Fibroblast of the aortic adventitia (primary cell): ENCODE measurements around the gene COL13A1. TPM values are rescaled to one million over a fixed set of nuclear protein-coding genes. Genes with fewer than 3 reads are reported as not detected.

ENCODE experiments used
- DNase-seq: peaks from one replicate; pipeline ENCODE4 v3.0.0-alpha.2; 2010; ENCODE audit warnings: low read depth
- H3K4me3 ChIP-seq: 2 replicates; pipeline ENCODE4 v1.5.1; 2011; ENCODE audit warnings: low read depth, mild to moderate bottlenecking, control low read depth, low read length, moderate library complexity
- total RNA-seq: library from RNA; depleted of rRNA; stranded (reverse); fragments of >200 nt; gene quantifications from 2 replicates; pipeline ENCODE4 v1.2.3, GENCODE V29; 2012; ENCODE audit warnings: low replicate concordance
- TF ChIP-seq, protein P1 (sequence below): IDR thresholded peaks from 2 replicates; pipeline ENCODE4 v1.5.1; 2011; ENCODE audit warnings: mild to moderate bottlenecking, low read length, control low read depth, inconsistent platforms; ENCODE audit not compliant: insufficient read depth

The COL13A1 gene
- total RNA-seq, 1 donor = 10.7 TPM

DNA sequence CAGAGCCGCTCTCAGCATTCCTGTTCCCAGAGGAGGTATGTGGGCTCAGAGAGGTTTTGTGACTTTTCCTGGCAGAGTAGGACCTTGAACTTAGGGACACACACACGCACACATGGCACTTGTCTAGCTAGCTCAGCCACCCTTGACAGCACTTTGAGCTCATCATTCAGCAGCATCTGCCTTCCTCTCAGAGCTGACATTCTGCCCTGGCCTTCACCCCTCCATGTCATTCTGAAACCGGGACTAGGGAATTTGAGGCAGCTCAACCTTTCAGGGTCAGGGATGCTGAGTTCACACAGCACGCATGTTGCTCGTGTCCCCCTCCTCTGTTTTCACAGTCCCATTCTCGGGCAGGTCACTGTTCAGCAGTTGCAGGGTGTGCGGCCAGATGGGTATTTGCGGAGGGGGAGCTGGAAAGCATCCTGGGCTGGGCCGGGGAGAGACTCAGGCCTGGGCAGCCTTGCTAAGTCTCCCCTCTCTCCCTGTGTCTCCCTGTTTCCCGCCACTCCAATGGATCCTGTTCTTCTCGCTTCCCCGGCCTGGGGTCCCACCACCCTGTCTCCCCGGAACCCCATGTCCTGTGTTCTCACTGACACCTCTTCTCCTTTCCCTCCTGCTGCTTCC, 78.0 kb downstream of the COL13A1 start:
- DNase-seq = no peak
- TF ChIP-seq, protein P1, sequence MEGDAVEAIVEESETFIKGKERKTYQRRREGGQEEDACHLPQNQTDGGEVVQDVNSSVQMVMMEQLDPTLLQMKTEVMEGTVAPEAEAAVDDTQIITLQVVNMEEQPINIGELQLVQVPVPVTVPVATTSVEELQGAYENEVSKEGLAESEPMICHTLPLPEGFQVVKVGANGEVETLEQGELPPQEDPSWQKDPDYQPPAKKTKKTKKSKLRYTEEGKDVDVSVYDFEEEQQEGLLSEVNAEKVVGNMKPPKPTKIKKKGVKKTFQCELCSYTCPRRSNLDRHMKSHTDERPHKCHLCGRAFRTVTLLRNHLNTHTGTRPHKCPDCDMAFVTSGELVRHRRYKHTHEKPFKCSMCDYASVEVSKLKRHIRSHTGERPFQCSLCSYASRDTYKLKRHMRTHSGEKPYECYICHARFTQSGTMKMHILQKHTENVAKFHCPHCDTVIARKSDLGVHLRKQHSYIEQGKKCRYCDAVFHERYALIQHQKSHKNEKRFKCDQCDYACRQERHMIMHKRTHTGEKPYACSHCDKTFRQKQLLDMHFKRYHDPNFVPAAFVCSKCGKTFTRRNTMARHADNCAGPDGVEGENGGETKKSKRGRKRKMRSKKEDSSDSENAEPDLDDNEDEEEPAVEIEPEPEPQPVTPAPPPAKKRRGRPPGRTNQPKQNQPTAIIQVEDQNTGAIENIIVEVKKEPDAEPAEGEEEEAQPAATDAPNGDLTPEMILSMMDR = no peak

DNA sequence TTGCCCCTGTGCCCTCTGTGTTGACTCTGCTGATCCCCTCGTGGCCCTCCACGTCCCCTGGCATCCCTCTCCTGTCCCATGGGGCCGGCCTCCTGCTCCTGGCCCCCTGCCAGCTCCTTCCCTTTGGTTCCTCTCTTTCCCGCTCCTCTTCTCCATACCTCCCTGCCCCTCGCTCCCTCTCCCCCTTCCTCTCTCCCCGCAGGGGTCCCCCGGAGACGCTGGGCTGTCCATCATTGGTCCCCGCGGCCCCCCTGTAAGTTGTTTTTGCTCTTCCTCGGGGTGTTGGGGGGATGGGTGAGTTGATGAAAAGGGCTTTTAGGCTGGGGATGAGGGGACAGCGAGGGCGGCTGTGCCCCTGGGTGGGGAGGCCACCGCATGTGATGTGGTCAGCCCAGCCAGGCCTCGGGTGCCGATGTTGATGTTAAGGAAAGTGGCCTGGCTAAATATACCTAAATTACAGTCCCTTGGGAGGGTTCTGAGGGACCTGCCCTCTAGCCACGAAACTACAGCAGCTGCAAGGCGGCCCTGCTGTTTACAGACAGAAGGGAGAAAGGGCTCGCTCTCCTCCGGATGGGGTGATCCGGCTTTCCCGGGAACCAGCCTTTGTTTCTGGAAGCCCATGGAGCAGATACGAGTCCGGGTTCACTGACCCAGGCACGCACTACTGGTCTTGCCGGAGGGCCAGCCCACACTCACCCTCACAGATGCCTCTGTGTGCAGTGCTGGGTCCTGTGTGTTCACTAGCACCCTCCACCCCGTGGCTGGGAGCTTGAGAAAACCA, 78.8 kb downstream of the COL13A1 start:
- TF ChIP-seq, protein P1 = no peak
- no peak for DNase-seq
- H3K4me3 ChIP-seq = no peak overlapping the region

More for the DNA sequence above, 78.0 kb downstream of the COL13A1 start:
- no peak overlapping the region for H3K4me3 ChIP-seq

DNA sequence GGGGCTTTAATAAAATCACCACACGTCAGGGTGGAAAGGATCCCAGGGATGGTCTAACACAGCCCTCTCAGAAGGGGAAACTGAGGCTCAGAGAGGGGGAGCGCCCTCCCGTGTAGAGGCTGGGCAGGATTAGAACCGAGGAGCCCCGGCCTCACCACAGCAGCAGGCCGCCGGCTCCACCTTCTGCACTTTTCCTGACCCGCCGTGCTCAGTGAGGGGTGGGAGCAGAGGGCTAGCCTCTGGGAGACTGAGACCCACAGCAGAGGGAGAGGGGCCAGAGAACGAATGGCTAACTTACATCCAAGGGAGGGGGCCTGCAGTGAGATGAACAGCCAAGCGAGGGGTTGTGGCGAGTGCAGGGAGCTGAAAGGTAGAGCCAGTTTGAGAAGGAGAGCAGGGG, 79.5 kb downstream of the COL13A1 start:
- DNase-seq = no peak
- no peak overlapping the region for H3K4me3 ChIP-seq
- TF ChIP-seq, protein P1 = no peak

DNA sequence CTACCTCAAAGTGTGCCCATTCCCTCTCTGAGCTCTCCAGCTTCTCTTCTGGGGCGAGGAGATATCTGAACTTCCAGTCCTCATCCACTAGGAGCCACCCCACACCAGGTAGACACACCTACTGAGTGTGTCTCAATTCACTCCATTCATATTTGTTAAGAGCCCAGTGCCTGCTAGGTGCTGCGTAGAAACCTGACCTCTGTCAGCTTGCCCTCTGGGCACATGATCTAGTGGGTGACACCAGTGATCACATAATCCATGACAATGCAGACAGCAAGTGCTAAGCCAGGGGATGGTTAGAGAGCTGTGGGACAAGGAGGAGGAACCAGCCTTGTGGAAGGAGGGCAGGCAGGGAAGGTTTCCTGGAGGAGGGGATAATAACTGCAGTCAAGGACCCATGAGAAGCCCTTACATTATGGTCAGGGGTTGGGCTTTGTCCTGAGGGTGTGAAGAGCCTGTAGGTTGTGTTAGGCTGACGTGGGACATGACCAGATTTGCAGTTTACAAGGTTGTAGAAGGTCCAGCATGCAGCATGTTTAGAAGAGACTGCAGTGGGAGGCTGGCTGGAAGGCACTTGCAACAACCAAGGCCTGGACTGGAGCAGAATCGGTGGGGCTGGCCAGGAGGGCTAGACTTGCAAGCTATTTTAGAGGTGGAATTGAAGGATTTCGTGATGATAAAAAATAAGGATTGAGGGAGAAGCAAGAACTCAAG, 81.8 kb downstream of the COL13A1 start:
- TF ChIP-seq, protein P1 = no peak
- DNase-seq = no peak
- H3K4me3 ChIP-seq = no peak overlapping the region

DNA sequence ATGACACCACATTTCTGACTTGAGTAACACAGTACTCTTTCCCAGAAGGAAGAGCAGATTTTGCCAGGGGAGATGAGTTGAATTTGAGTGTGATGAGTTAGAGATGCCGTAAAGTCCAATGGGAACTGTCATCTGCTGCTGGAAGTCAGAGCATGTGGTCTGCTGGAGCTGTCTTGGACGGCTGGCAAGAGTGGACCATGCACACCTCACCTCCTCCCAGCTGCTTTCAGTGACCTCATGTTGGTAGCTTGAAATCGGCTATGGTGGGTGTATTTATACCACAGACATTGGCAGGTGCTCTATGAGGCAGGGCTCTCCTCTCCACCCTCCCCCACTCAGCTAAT, 82.3 kb downstream of the COL13A1 start:
- TF ChIP-seq, protein P1 = no peak
- H3K4me3 ChIP-seq = no peak overlapping the region
- no peak for DNase-seq

DNA sequence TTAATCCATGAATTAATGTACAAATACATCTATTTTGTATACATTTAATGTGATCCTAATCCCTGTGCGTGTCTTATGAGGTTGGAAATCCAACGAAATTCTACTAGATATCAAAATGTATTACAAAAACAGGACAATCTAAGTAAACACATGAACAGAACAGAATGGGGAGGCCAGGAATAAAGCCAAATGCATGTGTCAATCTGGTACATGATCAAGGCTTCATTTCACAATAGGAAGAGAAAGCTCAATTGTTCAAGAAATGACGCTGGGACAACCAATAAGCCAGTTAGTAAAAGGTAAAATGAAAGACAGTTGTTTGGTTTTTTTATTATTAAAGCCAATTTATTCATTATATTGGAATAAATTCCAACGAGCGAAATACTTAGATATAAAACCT, 83.0 kb downstream of the COL13A1 start:
- DNase-seq = no peak
- H3K4me3 ChIP-seq = no peak overlapping the region
- TF ChIP-seq, protein P1 = no peak
